ENCODE measurements around the gene MAN1A1.
A peak's percentile ranks its signal among the peaks of the same experiment; 100 is the strongest.

Gene MAN1A1

GRCh38 chr6:119345114-119345513 lies 4.4 kb downstream of the MAN1A1 start:
- DNase-seq = no peak

- DNase-seq = no peak
These were observed 5.3 kb downstream of the MAN1A1 start for GRCh38 chr6:119344306-119344705.

- no peak for DNase-seq
These were observed 5.9 kb downstream of the MAN1A1 start for GRCh38 chr6:119343573-119344146.

GRCh38 chr6:119343167-119343566 lies 6.4 kb downstream of the MAN1A1 start:
- DNase-seq = no peak

- DNase-seq = no peak
These were observed 7.1 kb downstream of the MAN1A1 start for GRCh38 chr6:119342430-119342829.

GRCh38 chr6:119340796-119341487 lies 8.6 kb downstream of the MAN1A1 start:
- no peak for DNase-seq

- no peak for DNase-seq
These were observed 9.6 kb downstream of the MAN1A1 start for GRCh38 chr6:119339941-119340456.

- no peak for DNase-seq
These were observed 11.8 kb downstream of the MAN1A1 start for GRCh38 chr6:119337762-119338161.

- no peak for DNase-seq
These were observed 12.3 kb downstream of the MAN1A1 start for GRCh38 chr6:119337252-119337651.

GRCh38 chr6:119334535-119335264 lies 14.9 kb downstream of the MAN1A1 start:
- DNase-seq = no peak

GRCh38 chr6:119333707-119334295 lies 15.8 kb downstream of the MAN1A1 start:
- peak; percentile 64 for DNase-seq

GRCh38 chr6:119333063-119333609 lies 16.4 kb downstream of the MAN1A1 start:
- no peak for DNase-seq

- no peak for DNase-seq
These were observed 17.8 kb downstream of the MAN1A1 start for GRCh38 chr6:119331663-119332286.

- no peak for DNase-seq
These were observed 18.9 kb downstream of the MAN1A1 start for GRCh38 chr6:119330520-119331113.

GRCh38 chr6:119329794-119330180 lies 19.8 kb downstream of the MAN1A1 start:
- DNase-seq = no peak

- DNase-seq = no peak
These were observed 20.4 kb downstream of the MAN1A1 start for GRCh38 chr6:119328892-119329793.

- DNase-seq = no peak
These were observed 21.3 kb downstream of the MAN1A1 start for GRCh38 chr6:119328254-119328653.

GRCh38 chr6:119327810-119328209 lies 21.8 kb downstream of the MAN1A1 start:
- DNase-seq = no peak

GRCh38 chr6:119326291-119327005 lies 23.1 kb downstream of the MAN1A1 start:
- DNase-seq = no peak

- DNase-seq = no peak
These were observed 23.8 kb downstream of the MAN1A1 start for GRCh38 chr6:119325559-119326265.

Measured in NCI-H1105 treated with DMSO at 0.1 percent for 48 hours (cell line).